NT2/D1 (cell line): ENCODE results near the gene SLC13A3.

Experiments used
- DNase-seq: peaks from one replicate; pipeline ENCODE4 v3.0.0-alpha.2; 2011; ENCODE audit warnings: low read depth, low spot score
- H3K27me3 ChIP-seq: 2 replicates; pipeline ENCODE4 v1.6.0; 2011; ENCODE audit warnings: mild to moderate bottlenecking; ENCODE audit not compliant: insufficient read length, insufficient read depth
- H3K36me3 ChIP-seq: 2 replicates; pipeline ENCODE4 v1.6.1; 2011; ENCODE audit warnings: mild to moderate bottlenecking, low read length, mixed read lengths; ENCODE audit not compliant: insufficient read depth, insufficient read length
- H3K4me1 ChIP-seq: 2 replicates; pipeline ENCODE4 v1.5.1; 2011; ENCODE audit not compliant: insufficient read depth, insufficient read length
- H3K4me3 ChIP-seq: 2 replicates; pipeline ENCODE4 v1.5.1; 2011; ENCODE audit warnings: low read depth; ENCODE audit not compliant: insufficient read length
- H3K9ac ChIP-seq: 2 replicates; pipeline ENCODE4 v1.6.0; 2011; ENCODE audit warnings: low read depth; ENCODE audit not compliant: insufficient read length
- H3K9me3 ChIP-seq: 2 replicates; pipeline ENCODE4 v1.5.1; 2011; ENCODE audit warnings: mild to moderate bottlenecking, low read length; ENCODE audit not compliant: insufficient read depth
- SUZ12 ChIP-seq: IDR thresholded peaks from 2 replicates; pipeline ENCODE4 v1.6.1; 2011; ENCODE audit not compliant: insufficient read length, insufficient read depth; ENCODE audit errors: extremely low read depth
- YY1 ChIP-seq: IDR thresholded peaks from 2 replicates; pipeline ENCODE4 v1.6.1; 2011; ENCODE audit not compliant: insufficient read length, insufficient read depth
- ZNF274 ChIP-seq: IDR thresholded peaks from 2 replicates; pipeline ENCODE4 v1.6.1; 2011; ENCODE audit warnings: mild to moderate bottlenecking, low read depth, low read length

Gene SLC13A3

DNA sequence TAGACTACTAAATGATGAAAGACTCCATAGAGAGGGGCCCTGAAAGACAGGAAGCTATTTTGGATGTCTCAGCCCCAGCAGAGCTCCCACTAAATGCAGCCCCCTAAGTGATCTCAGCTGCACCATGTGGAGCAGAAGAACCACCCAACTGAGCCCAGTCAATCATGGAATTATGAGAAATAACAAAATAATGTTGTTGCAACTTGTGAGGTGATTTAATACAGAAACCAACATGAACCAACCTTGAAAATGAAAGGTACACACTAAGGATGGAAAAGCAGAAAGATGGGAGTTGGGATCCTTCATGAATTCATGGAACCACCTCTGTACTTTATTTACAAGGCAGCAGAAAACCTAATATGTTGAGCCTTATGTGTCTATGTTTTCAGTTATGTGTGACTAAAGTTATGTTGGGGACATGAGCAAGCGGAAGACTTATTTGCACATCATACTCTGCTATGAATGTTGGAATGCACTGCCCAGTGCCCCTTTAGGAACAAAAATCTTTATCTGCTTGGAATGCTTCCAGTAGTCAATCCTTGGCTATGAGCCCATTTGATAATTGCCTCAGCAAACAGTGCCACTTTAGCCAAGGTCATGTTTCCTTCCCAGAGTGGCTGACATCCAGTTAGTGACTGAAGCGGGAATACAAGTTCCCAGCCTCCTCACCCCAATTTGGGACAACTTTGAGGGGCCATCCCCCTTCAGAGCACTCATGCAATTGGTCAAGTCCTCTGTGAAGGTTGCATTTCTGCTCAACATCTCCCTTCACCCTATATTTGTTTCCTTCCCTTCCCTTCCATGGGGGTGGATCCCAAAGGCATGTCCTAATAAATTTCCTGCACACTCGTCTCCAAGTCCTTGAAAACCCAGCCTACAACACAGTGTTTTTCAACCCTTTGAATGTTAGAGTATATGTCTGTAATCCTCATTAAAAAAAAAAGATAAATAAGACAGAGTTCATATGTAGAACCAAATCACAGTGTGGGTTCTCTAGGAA, 19.6 kb upstream of the SLC13A3 start:
- Histone ChIP-seq H3K27me3 (no peaks in the 10 kb centered on the region), H3K9ac (no peak overlapping the region), H3K4me3 (no peak overlapping the region), H3K4me1 (peaks cover 2% of the 10 kb centered on the region), H3K9me3 (peaks cover 41% of the 10 kb centered on the region), H3K36me3 (no peaks in the 10 kb centered on the region)
- TF ChIP-seq YY1 (no peak), ZNF274 (no peak), SUZ12 (no peak)
- no peak for DNase-seq

DNA sequence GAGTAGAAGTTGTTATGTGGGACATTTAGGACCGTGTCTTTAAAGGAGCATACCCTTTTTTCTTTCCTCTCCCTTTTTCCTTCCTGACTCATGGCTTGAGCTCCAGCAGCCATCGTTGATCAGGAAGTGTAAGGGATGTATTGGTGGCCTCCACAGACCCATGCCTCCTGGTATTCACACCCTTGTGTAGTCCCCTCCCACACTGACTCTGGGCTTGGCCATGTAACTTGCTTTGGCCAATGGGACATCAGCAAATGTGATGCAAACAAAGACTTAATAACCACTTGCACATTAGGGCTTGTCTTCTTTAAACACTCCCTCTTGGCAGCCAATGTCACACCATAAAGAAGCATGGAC, 18.9 kb upstream of the SLC13A3 start:
- TF ChIP-seq YY1 (no peak), SUZ12 (no peak), ZNF274 (no peak)
- DNase-seq, result no peak

DNA sequence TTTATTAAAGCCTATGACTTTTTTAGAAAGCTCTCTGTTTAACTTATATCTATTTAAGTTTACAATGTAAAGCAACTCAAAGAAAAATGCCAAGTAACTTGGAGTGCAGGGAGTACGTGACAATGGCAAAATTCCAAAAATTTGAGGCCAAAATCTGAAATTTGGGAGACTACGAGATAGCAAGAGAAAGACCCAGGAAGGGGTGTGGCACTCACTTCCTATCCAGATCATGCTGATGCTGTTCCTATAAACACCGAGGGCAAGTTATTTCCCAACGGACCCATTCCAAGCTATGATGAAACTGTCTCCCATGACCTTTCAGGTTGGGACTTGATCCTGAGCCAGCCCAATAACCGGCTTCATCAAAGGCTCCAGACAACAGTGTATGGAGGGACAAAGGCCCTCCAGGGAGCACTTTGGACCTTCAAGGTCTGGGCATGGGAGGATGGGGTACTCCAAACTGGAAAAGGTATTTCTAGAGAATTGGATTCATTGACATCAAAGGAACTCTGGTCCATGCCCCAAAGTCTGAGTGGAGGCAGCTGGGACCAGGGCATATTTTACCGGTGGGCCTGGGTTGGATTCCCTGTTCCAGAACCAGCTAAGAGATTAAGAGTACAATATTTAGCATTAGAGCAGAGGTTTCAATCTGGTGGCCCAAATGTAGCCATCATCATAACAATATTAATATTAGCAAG, 15.7 kb upstream of the SLC13A3 start:
- H3K4me3 ChIP-seq, result no peak overlapping the region
- TF ChIP-seq ZNF274, result no peak
- TF ChIP-seq SUZ12, result no peak
- no peak for TF ChIP-seq YY1
- H3K27me3 ChIP-seq, result no peaks in the 10 kb centered on the region
- peaks cover 28% of the 10 kb centered on the region; the same call in 1 of the 2 replicates for H3K9me3 ChIP-seq
- H3K4me1 ChIP-seq, result no peaks in the 10 kb centered on the region
- no peaks in the 10 kb centered on the region for H3K36me3 ChIP-seq
- no peak for DNase-seq
- no peak overlapping the region for H3K9ac ChIP-seq

More for the DNA sequence above, 18.9 kb upstream of the SLC13A3 start:
- Histone ChIP-seq H3K9ac (no peak overlapping the region), H3K9me3 (peaks cover 41% of the 10 kb centered on the region), H3K4me3 (no peak overlapping the region), H3K4me1 (peaks cover 2% of the 10 kb centered on the region), H3K36me3 (no peaks in the 10 kb centered on the region), H3K27me3 (no peaks in the 10 kb centered on the region)

DNA sequence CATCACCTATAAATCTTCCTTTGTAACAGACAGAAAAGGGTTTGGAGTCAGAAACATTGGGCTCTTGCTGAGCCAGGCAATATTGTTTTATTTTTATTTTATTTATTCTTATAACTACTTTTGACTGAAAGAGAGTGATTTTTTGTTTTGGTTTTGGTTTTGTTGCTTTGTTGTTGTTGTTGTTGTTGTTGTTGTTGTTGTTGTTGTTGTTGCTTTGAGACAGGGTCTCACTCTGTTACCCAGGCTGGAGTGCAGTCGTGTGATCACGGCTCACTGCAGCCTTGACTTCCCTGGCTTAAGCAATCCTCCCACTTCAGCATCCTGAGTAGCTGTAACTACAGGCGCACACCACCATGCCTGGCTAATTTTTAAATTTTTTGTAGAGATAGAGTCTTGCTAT, 15.0 kb upstream of the SLC13A3 start:
- H3K27me3 ChIP-seq, result no peaks in the 10 kb centered on the region
- H3K4me1 ChIP-seq, result no peaks in the 10 kb centered on the region
- no peak overlapping the region for H3K9ac ChIP-seq
- DNase-seq, result no peak
- TF ChIP-seq ZNF274, result no peak
- TF ChIP-seq YY1, result no peak
- TF ChIP-seq SUZ12, result no peak
- peaks cover 21% of the 10 kb centered on the region; the same call in 1 of the 2 replicates for H3K9me3 ChIP-seq
- H3K4me3 ChIP-seq, result no peak overlapping the region
- H3K36me3 ChIP-seq, result no peaks in the 10 kb centered on the region

DNA sequence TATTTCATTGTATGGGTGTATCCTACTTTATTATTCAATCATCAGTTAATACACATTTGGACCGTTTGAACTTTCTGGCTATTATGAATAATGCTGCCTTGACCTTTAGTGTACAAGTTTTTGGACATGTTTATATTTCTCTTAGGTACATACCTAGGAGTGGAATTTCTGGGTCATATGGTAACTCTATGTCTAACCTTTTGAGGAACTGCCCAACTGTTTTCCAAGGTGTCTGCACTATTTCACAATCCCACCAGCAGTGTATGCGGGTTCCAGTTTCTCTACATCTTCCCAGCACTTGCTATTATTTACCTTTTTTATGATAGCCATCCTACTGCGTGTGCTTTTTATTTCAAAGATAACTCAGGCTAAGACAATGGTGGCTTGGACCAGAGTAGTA, 14.3 kb upstream of the SLC13A3 start:
- Histone ChIP-seq H3K9ac (no peak overlapping the region), H3K4me3 (no peak overlapping the region), H3K9me3 (peaks cover 16% of the 10 kb centered on the region; the same call in 1 of the 2 replicates), H3K27me3 (no peaks in the 10 kb centered on the region), H3K4me1 (no peaks in the 10 kb centered on the region), H3K36me3 (no peaks in the 10 kb centered on the region)
- DNase-seq, result no peak
- TF ChIP-seq ZNF274, result no peak
- no peak for TF ChIP-seq YY1
- no peak for TF ChIP-seq SUZ12

DNA sequence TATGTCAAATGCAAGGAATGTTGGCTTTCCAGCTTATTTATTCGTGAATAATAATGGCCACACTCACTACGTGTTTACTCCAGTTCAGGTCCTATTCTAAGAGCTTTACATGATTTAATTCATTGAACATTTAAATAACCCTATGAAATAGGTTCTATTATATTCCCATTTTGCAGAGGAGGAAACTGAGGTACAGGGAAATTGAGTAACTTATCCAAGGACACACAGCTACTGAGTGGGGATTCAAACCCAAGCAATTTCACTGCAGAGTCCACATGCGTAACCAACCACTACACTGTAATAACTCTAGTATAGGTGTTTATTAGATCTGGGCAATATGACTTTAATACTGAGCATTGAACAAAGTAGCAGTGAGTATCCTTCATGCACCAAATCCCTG, 12.3 kb upstream of the SLC13A3 start:
- H3K36me3 ChIP-seq, result no peaks in the 10 kb centered on the region
- no peaks in the 10 kb centered on the region for H3K27me3 ChIP-seq
- no peaks in the 10 kb centered on the region for H3K4me1 ChIP-seq
- H3K9me3 ChIP-seq, result 0 out of 2 replicates have a peak, but pooled peaks cover 7% of the 10 kb centered on the region
- no peak for DNase-seq
- no peak overlapping the region for H3K4me3 ChIP-seq
- H3K9ac ChIP-seq, result no peak overlapping the region
- no peak for TF ChIP-seq ZNF274
- TF ChIP-seq YY1, result no peak
- TF ChIP-seq SUZ12, result no peak

DNA sequence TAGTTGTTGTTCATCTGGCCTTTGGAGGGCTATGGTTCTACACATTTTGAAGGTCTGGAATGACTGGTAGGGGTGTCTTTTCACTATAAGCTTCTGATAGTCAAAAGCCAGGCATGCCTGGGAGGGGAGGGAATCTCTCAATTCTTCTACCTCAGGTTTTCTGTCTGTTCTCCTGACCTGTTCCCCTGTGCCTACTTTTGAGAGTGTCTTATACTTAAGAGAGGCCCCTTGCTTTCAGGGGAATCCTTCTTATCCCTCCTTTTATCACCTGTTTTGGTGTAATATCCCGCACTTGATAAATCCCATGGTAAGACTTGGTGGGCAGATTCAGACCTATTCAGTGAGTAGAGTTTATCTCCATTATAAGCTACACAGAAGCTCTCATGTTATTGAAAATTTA, 10.4 kb upstream of the SLC13A3 start:
- TF ChIP-seq YY1, result no peak
- TF ChIP-seq ZNF274, result no peak
- TF ChIP-seq SUZ12, result no peak
- Histone ChIP-seq H3K4me1 (no peaks in the 10 kb centered on the region), H3K9me3 (0 out of 2 replicates have a peak, but pooled peaks cover 7% of the 10 kb centered on the region), H3K36me3 (no peaks in the 10 kb centered on the region), H3K9ac (no peak overlapping the region), H3K4me3 (no peak overlapping the region), H3K27me3 (no peaks in the 10 kb centered on the region)
- no peak for DNase-seq
